ENCODE measurements around the gene CYTH4. TPM values are rescaled to one million over a fixed set of nuclear protein-coding genes. Genes with fewer than 3 reads are reported as not detected.
"Not testable (repeated sequence)": the region's sequence is repeated elsewhere in the genome, so short reads cannot be mapped to it uniquely, and the experiment has no call there.

The CYTH4 gene
- total RNA-seq, 1 experiment from 2014 or later = not detected

- not testable (repeated sequence) for DNase-seq (ENCODE audit: low read depth)
Observed at GRCh38 chr22:37328538-37329237, 46.4 kb downstream of the CYTH4 start.

- peak; percentile 72 for DNase-seq (ENCODE audit: low read depth)
Observed at GRCh38 chr22:37329238-37330140, 47.2 kb downstream of the CYTH4 start.

- DNase-seq (ENCODE audit: low read depth) = peak; percentile 68
Observed at GRCh38 chr22:37330200-37331033, 48.1 kb downstream of the CYTH4 start.

- DNase-seq (ENCODE audit: low read depth) = peak; percentile 40
Observed at GRCh38 chr22:37331034-37331428, 48.7 kb downstream of the CYTH4 start.

GRCh38 chr22:37331856-37332536, 49.7 kb downstream of the CYTH4 start:
- no peak for DNase-seq (ENCODE audit: low read depth)

- no peak for DNase-seq (ENCODE audit: low read depth)
Observed at GRCh38 chr22:37333724-37334460, 51.6 kb downstream of the CYTH4 start.

- DNase-seq (ENCODE audit: low read depth) = no peak
Observed at GRCh38 chr22:37334461-37334858, 52.2 kb downstream of the CYTH4 start.

- no peak for DNase-seq (ENCODE audit: low read depth)
Observed at GRCh38 chr22:37334859-37335805, 52.8 kb downstream of the CYTH4 start.

GRCh38 chr22:37335806-37336199, 53.5 kb downstream of the CYTH4 start:
- DNase-seq (ENCODE audit: low read depth) = no peak

- DNase-seq (ENCODE audit: low read depth) = no peak
Observed at GRCh38 chr22:37336579-37336978, 54.3 kb downstream of the CYTH4 start.

GRCh38 chr22:37337204-37337943, 55.1 kb downstream of the CYTH4 start:
- peak; percentile 28 for DNase-seq (ENCODE audit: low read depth)

GRCh38 chr22:37338539-37339246, 56.4 kb downstream of the CYTH4 start:
- no peak for DNase-seq (ENCODE audit: low read depth)

- no peak for DNase-seq (ENCODE audit: low read depth)
Observed at GRCh38 chr22:37340331-37341262, 58.3 kb downstream of the CYTH4 start.

GRCh38 chr22:37342065-37342464, 59.8 kb downstream of the CYTH4 start:
- DNase-seq (ENCODE audit: low read depth) = no peak

- no peak for DNase-seq (ENCODE audit: low read depth)
Observed at GRCh38 chr22:37343348-37343747, 61.0 kb downstream of the CYTH4 start.

GRCh38 chr22:37343863-37344734, 61.8 kb downstream of the CYTH4 start:
- DNase-seq (ENCODE audit: low read depth) = no peak
